Mucosa of stomach (tissue), 1 donor: Measurements from ENCODE around the gene MRPL42.
"Not testable (repeated sequence)": the region's sequence is repeated elsewhere in the genome, so short reads cannot be mapped to it uniquely, and the experiment has no call there.

ENCODE experiments used
- H3K27me3 ChIP-seq: one replicate; pipeline ENCODE4 v1.7.0; 2013; ENCODE audit warnings: mild to moderate bottlenecking, low read length; ENCODE audit not compliant: control insufficient read depth, insufficient read depth
- H3K36me3 ChIP-seq: one replicate; pipeline ENCODE4 v1.7.0; 2013; ENCODE audit warnings: low read length; ENCODE audit not compliant: control insufficient read depth, insufficient read depth
- H3K4me1 ChIP-seq: one replicate; pipeline ENCODE4 v1.7.0; 2013; ENCODE audit warnings: mild to moderate bottlenecking, low read length; ENCODE audit not compliant: control insufficient read depth, insufficient read depth
- H3K4me3 ChIP-seq: one replicate; pipeline ENCODE4 v1.7.0; 2013; ENCODE audit warnings: low read length
- H3K9ac ChIP-seq: one replicate; pipeline ENCODE4 v1.7.0; 2013; ENCODE audit warnings: mild to moderate bottlenecking, low read length, moderate library complexity
- H3K9me3 ChIP-seq: one replicate; pipeline ENCODE4 v1.7.0; 2013; ENCODE audit warnings: mild to moderate bottlenecking, low read length, moderate library complexity; ENCODE audit not compliant: control insufficient read depth
- donor health status: Pancreatic carcinoma.

The MRPL42 gene

DNA sequence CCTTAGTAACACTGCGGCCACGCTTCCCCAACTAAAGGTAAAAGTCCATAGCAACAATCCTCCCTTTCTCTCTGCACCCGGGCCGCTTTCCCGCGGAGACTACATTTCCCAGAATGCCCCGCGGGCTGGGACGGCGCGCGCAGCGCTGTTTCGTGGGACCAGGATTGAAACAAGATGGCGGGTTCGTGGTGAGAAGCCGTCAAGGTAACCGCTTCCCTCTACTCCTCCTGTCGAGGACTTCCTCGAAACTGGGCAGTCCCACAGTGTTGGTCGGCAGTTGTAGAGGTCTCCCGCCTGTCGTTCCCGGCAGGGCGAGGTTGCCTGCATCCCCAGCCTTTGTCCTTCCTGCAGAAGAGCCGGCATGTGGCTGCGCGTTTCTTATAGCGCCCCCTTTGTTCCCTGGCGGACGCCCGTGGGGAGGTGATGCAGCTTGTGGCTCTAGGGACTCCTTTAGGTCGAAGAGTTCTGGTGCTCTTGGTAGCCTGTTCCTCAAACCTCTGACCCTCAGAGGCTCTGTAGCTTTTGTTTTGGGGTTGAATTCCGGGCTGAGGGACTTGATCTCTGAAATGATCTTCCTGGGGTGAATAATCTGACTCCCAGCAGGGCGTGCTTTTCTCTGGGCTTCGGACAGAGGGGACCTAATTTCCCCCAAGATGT is at the start of gene MRPL42:
TSS of gene MRPL42 (plus strand) at position 164 of the 657 bp plus-strand sequence. CDS start 1,772 bp downstream, outside the sequence.
- peaks cover 4% of the 10 kb centered on the region for H3K36me3 ChIP-seq
- peak within 1 kb of the TSS; percentile 82 for H3K9ac ChIP-seq
- H3K4me1 ChIP-seq: peaks cover 7% of the 10 kb centered on the region
- no peaks in the 10 kb centered on the region for H3K27me3 ChIP-seq
- H3K4me3 ChIP-seq: peak within 1 kb of the TSS; percentile 77
- no peaks in the 10 kb centered on the region for H3K9me3 ChIP-seq

DNA sequence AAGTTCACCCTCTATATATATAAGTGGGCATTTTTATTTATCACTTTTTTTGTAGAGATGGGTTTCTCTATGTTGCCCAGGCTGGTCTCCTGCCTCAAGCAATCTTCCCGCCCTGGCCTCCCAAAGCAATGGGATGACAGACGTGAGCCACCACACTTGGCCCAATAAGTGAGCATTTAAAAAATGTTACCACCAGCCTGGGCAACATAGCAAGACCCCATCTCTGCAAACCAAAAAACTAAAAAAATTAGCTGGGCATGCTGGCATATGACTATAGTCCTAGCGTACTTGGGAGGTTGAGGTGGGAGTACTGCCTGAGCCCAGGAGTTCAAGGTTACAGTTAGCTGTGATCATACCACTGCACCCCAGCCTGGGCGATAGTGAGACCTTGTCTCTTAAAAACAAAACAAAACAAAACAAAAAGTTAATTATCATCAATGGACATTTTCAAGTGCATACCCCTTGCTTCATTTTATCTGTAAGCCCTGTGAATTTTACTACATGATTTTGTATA is 49.3 kb upstream of the MRPL42 start:
- no peak overlapping the region for H3K4me3 ChIP-seq
- H3K36me3 ChIP-seq: no peaks in the 10 kb centered on the region
- no peaks in the 10 kb centered on the region for H3K9me3 ChIP-seq
- H3K4me1 ChIP-seq: peaks cover 18% of the 10 kb centered on the region
- H3K9ac ChIP-seq: no peak overlapping the region
- no peaks in the 10 kb centered on the region for H3K27me3 ChIP-seq

DNA sequence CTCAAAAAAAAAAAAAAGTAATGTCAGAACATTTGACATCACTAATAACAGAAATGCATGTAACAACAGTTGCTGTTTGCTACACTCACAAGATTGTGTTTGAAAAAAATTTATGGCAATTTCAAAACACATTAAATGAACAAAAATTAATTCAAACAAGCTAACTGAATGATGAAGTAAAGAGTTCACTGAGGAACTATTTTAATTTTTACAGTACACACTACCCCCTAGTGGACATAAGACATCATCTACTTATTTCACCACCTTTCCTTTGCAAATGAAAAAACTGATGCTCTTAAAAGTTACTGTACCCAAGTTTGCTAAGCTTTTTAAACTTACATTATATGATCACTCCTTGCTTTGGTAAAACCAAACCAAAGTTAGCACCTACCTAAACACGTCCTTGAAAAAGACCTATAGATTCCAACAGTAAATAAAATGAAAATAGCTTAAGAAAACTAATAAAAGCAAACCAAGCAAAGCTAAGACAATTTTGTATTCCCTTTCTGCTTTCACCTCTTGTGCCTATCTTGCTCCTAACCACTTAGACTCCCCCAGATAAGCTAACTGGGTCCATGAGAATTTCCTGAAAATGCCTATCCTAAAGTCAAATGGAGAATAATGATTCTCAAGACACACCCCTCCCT is 47.8 kb upstream of the MRPL42 start:
- peaks cover 15% of the 10 kb centered on the region for H3K4me1 ChIP-seq
- H3K36me3 ChIP-seq: no peaks in the 10 kb centered on the region
- H3K4me3 ChIP-seq: no peak overlapping the region
- no peaks in the 10 kb centered on the region for H3K27me3 ChIP-seq
- no peaks in the 10 kb centered on the region for H3K9me3 ChIP-seq
- no peak overlapping the region for H3K9ac ChIP-seq

DNA sequence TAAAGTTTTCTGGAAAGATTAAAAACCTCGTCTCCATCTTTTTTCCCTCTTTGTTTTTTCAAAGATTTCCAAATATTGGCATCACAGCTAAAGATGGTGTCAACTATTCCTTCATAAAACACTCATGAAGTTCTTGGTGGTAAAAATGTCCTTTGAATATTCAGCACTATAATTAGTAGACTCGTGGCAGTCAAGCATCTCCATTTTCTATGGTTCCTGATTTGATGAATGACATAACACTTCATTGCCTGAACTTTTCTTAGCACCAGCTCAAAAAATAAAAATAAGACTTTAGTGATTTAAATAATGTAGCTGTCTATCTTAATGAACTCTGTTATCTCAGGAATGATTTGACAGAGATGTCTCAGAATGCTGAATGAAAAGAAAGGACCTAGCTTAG is 45.3 kb upstream of the MRPL42 start:
- no peak overlapping the region for H3K9ac ChIP-seq
- no peaks in the 10 kb centered on the region for H3K36me3 ChIP-seq
- H3K27me3 ChIP-seq: no peaks in the 10 kb centered on the region
- H3K9me3 ChIP-seq: no peaks in the 10 kb centered on the region
- peaks cover 23% of the 10 kb centered on the region for H3K4me1 ChIP-seq
- no peak overlapping the region for H3K4me3 ChIP-seq

DNA sequence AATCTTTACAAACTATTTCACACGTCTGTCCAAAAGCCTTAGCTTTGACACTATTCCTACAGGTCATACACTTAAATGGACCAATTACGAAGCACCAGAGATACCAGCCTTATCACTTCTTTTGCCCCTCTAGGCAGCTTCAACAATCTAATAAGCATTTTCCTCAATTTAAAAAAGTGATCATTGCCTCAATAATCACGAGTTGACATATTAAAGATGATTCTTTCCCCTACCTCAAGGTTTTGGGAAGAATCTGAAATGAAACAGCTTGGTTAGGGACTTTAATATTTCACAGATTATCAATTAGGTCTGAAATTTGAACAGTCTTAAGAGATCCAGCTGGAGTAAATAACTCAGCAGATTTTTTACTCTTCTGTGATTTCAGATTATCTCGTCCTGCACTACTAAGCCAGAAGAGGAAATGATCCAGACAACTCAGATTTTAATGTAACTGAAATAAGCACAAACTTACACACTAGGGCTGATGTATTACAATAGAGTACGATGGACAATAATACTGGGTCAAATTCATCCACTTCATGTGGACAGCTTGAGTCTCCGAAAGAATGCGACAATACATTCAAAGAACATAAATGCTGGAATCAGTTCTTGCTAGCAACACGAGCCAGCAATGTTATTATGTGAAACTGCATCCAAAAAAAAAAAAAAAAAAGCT is 41.4 kb upstream of the MRPL42 start:
- no peaks in the 10 kb centered on the region for H3K27me3 ChIP-seq
- H3K9me3 ChIP-seq: no peaks in the 10 kb centered on the region
- peaks cover 30% of the 10 kb centered on the region for H3K4me1 ChIP-seq
- no peaks in the 10 kb centered on the region for H3K36me3 ChIP-seq
- no peak overlapping the region for H3K4me3 ChIP-seq
- no peak overlapping the region for H3K9ac ChIP-seq

DNA sequence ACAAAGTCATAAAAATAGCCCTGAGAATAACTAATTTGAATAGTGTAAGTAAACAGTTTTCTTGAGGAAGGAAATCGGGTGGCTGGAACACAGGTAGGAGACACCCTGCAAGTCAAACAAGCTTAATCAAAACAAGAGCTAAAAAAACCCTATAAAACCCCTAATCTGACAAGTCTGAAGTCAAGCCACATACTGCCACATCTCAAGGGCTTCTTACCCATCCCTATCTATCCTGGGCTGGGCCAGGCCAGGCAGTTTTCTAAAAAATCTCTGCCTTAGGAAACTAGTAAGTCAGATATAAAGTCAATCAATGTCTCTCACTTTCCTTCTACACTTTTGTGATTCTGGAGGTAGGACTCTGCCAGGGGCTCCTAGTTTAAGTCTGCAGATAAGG is 40.9 kb upstream of the MRPL42 start:
- H3K9ac ChIP-seq: no peak overlapping the region
- no peaks in the 10 kb centered on the region for H3K36me3 ChIP-seq
- H3K4me1 ChIP-seq: peaks cover 30% of the 10 kb centered on the region
- no peaks in the 10 kb centered on the region for H3K27me3 ChIP-seq
- no peaks in the 10 kb centered on the region for H3K9me3 ChIP-seq
- H3K4me3 ChIP-seq: no peak overlapping the region

DNA sequence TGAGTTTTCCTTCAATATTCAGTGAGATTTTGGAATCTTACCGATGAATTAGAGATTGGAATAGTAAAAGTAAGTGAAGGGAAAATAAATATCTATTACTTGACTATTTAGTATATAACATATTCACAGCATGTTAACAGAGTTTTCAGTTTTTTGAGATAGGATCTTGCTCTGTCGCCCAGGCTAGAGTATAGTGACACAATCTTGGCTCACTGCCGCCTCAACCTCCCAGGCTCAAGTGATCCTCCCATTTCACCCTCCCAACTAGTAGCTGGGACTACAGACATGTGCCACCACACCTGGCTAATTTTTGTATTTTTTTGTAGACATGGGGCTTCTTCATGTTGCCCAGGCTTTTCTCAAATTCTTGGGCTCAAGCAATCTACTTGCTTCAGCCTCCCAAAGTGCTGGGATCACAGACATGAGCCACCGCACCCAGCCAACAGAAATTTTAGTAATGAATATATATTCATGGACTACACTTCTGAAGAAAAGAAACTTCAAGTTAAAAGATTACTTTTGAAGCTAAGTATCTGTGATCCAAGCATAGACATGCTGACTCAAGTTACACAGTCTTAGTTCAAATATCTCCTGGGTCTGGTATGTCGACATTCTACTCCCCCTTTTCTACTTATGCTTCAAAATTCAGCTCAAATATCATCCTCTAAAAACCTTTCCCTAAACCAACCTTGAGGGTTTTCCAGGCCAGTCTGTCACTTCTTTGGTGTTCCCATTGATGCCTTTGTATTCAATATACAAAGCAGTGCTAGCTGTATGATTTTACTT is 39.3 kb upstream of the MRPL42 start:
- Histone ChIP-seq H3K36me3 (no peaks in the 10 kb centered on the region), H3K9ac (no peak overlapping the region), H3K4me1 (peaks cover 30% of the 10 kb centered on the region), H3K4me3 (no peak overlapping the region), H3K27me3 (no peaks in the 10 kb centered on the region), H3K9me3 (no peaks in the 10 kb centered on the region)

DNA sequence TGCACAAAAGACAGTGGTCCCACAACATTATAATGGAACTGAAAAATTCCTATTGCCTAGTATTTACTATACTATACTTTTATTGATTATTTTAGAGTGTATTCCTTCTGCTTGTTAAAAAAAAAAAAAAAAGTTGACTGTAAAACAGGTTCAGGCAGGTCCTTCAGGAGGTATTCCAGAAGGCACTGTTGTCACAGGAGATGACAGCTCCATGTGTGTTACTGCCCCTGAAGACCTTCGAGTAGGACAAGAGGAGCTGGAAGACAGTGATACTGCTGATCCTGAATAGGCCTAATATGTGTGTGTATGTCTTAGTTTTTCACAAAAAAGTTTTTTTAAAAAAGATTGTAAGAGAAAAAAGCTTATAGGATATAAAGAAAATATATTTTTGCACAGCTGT is 37.9 kb upstream of the MRPL42 start:
- no peaks in the 10 kb centered on the region for H3K9me3 ChIP-seq
- H3K27me3 ChIP-seq: no peaks in the 10 kb centered on the region
- H3K4me3 ChIP-seq: no peak overlapping the region
- H3K4me1 ChIP-seq: peaks cover 26% of the 10 kb centered on the region
- H3K9ac ChIP-seq: no peak overlapping the region
- H3K36me3 ChIP-seq: no peaks in the 10 kb centered on the region

DNA sequence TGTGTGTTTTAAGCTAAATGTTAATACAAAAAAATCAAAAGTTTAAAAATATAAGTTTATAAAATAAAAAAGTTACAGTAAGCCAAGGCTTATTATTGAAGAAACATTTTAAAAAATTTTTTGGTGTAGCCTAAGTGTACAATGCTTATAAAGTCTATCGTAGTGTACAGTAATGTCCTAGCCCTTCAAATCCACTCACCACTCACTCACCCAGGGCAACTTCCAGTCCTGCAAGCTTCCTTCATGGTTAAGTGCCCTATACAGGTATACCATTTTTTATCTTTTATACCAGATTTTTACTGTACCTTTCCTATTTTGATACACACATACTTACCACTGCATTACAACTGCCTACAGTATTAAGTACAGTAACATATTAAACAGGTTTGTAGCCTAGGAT is 37.5 kb upstream of the MRPL42 start:
- no peaks in the 10 kb centered on the region for H3K27me3 ChIP-seq
- H3K4me1 ChIP-seq: peaks cover 26% of the 10 kb centered on the region
- no peak overlapping the region for H3K9ac ChIP-seq
- H3K4me3 ChIP-seq: no peak overlapping the region
- H3K36me3 ChIP-seq: no peaks in the 10 kb centered on the region
- no peaks in the 10 kb centered on the region for H3K9me3 ChIP-seq

DNA sequence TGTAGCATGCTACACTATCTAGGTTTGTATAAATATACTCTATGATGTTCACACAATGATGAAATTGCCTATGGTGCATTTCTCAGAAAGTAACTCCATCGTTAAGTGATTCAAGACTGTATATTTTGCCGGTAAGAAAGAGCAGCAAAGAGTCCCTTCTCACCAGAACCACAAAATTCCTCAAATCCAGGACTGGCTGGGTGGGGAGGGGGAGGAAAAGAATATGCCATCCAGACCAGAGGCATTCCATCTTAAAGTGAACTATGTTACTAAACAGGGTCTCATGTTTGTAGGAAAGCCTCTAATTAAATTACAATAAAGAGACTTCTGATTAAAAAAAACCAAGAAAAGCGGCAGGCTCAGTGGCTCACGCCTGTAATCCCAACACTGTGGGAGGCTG is 37.0 kb upstream of the MRPL42 start:
- Histone ChIP-seq H3K36me3 (no peaks in the 10 kb centered on the region), H3K9ac (no peak overlapping the region), H3K4me1 (peaks cover 25% of the 10 kb centered on the region), H3K9me3 (no peaks in the 10 kb centered on the region), H3K4me3 (no peak overlapping the region), H3K27me3 (no peaks in the 10 kb centered on the region)

DNA sequence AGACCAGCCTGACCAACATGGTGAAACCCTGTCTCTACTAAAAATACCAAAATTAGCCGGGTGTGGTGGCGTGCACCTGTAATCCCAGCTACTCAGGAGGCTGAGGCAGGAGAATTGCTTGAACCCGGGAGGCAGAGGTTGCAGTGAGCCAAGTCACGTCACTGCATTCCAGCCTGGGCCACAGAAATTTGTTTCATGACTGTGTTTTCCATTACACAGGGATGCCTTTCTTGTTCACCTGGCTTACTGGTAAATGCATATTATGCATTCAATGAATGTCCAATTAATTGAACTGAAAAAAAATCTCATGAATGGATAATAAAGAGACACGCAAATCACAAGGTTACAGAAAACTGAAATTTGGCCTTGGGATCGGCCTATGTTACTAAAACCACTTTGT is 35.3 kb upstream of the MRPL42 start:
- not testable (repeated sequence) for H3K36me3 ChIP-seq, H3K27me3 ChIP-seq, H3K9ac ChIP-seq, H3K4me3 ChIP-seq, H3K4me1 ChIP-seq, H3K9me3 ChIP-seq
